K562 (cell line): ENCODE measurements around the gene RUVBL1. TPM values are rescaled to one million over a fixed set of nuclear protein-coding genes. Genes with fewer than 3 reads are reported as not detected.

Experiments used
- ATAC-seq: fragments of 200-7000 bp; cut with Tn5 transposase; 3 replicates; pipeline ENCODE4 v1.9.1; 2020; ENCODE audit warnings: moderate library complexity
- BruUV-seq: library from RNA; stranded (reverse); fragments of 400-500 nt; replicated peaks from 2 replicates; lab custom pipeline; 2021; lab: Mats Ljungman, UMichigan
- CTCF ChIA-PET: fragments of 300-600 bp; formaldehyde crosslinking; extraction: SDS; loops from one replicate; lab custom pipeline; 2021; ENCODE audit warnings: low intra/inter-chr PET ratio; lab: Yijun Ruan, JAX
- POLR2A ChIA-PET: fragments of 300-600, 350-650 bp; sonication (Branson Sonifier 250); formaldehyde crosslinking; extraction: SDS; loops from one replicate; lab custom pipeline; 2021; ENCODE audit warnings: antibody characterized with exemption, inconsistent platforms; lab: Yijun Ruan, JAX
- DNase-seq, 4 experiments: peaks; one replicate each; pipeline versions ENCODE4 v3.0.0 to v3.0.0-alpha.2; 2011 to 2018; ENCODE audit warnings: low spot score in 3 of 4, mixed read lengths in 3 of 4; ENCODE audit errors: extremely low read depth in 1 of 4
- FAIRE-seq: peaks from 2 replicates; lab custom pipeline; 2011; peaks lifted over from hg19 to GRCh38; lab: Jason Lieb, UNC
- H2AFZ ChIP-seq: 2 replicates; pipeline ENCODE4 v1.6.0; 2011; ENCODE audit warnings: low read depth, low read length, control low read depth, inconsistent platforms
- H3K27ac ChIP-seq: fragments of 200-600 bp; 3 replicates; pipeline ENCODE4 v1.8.0; 2011; ENCODE audit warnings: low read depth, mild to moderate bottlenecking, control low read depth, inconsistent platforms, low read length, moderate library complexity, mixed read lengths; ENCODE audit errors: extremely low read depth
- H3K27me3 ChIP-seq, 2 experiments: fragments of 300-600 bp in 1 of 2; 2 replicates in 1 of 2; 3 replicates in 1 of 2; pipeline versions ENCODE4 v1.6.0 to v1.8.0; 2011; ENCODE audit warnings: inconsistent platforms in 2 of 2, low read length in 2 of 2, mild to moderate bottlenecking in 1 of 2, mixed read lengths in 1 of 2, moderate library complexity in 1 of 2; ENCODE audit not compliant: control insufficient read depth in 2 of 2, insufficient read depth in 2 of 2
- H3K36me3 ChIP-seq: fragments of 300-600 bp; 3 replicates; pipeline ENCODE4 v1.8.0; 2011; ENCODE audit warnings: mild to moderate bottlenecking, low read length, inconsistent platforms; ENCODE audit not compliant: control insufficient read depth, insufficient read depth
- H3K4me1 ChIP-seq, 2 experiments: fragments of 200-600 bp in 1 of 2; replicated peaks in 1 of 2; 2 replicates in 1 of 2; 3 replicates in 1 of 2; pipeline versions ENCODE4 v1.5.1 to v1.8.0; 2011; ENCODE audit warnings: inconsistent platforms in 2 of 2, low read length in 2 of 2, mild to moderate bottlenecking in 1 of 2, mixed read lengths in 1 of 2, moderate library complexity in 1 of 2; ENCODE audit not compliant: control insufficient read depth in 2 of 2, insufficient read depth in 2 of 2
- H3K4me2 ChIP-seq: 2 replicates; pipeline ENCODE4 v1.6.1; 2011; ENCODE audit warnings: low read length, control low read depth, inconsistent platforms, mixed read lengths; ENCODE audit not compliant: insufficient read depth
- H3K4me3 ChIP-seq: fragments of 200-600 bp; sonication (generic), shearing (Covaris generic); 2 replicates; pipeline ENCODE4 v1.5.1; 2016; ENCODE audit warnings: control low read depth, inconsistent platforms
- H3K79me2 ChIP-seq: fragments of 200-600 bp; 3 replicates; pipeline ENCODE4 v1.8.0; 2011; ENCODE audit warnings: low read length, inconsistent platforms; ENCODE audit not compliant: control insufficient read depth, insufficient read depth
- H3K9ac ChIP-seq, 2 experiments: 2 replicates each; pipeline versions ENCODE4 v1.6.0 to v1.6.1; 2011; ENCODE audit warnings: low read depth in 2 of 2, low read length in 2 of 2, control low read depth in 1 of 2, inconsistent platforms in 1 of 2, mild to moderate bottlenecking in 1 of 2, mixed read lengths in 1 of 2; ENCODE audit not compliant: insufficient read depth in 1 of 2
- H3K9me1 ChIP-seq: one replicate; pipeline ENCODE4 v1.6.0; 2011; ENCODE audit warnings: inconsistent platforms, mild to moderate bottlenecking, low read length, moderate library complexity; ENCODE audit not compliant: control insufficient read depth, insufficient read depth
- H3K9me3 ChIP-seq: replicated peaks from 2 replicates; pipeline ENCODE4 v1.5.1; 2011; ENCODE audit warnings: low read depth, low read length, inconsistent platforms; ENCODE audit not compliant: control insufficient read depth, insufficient read depth
- H4K20me1 ChIP-seq: replicated peaks from 2 replicates; pipeline ENCODE4 v1.6.1; 2011; ENCODE audit warnings: low read length, inconsistent platforms, mixed read lengths; ENCODE audit not compliant: control insufficient read depth, insufficient read depth
- MAFG ChIP-seq: fragments of 450-650 bp; conservative IDR thresholded peaks from 2 replicates; pipeline ENCODE4 v1.6.1; 2016; ENCODE audit warnings: missing genetic modification characterization, missing compliant biosample characterization
- MAZ ChIP-seq, 2 experiments: fragments of 450-650 bp in 1 of 2; sonication (generic) in 1 of 2; formaldehyde crosslinking; IDR thresholded peaks in 1 of 2; conservative IDR thresholded peaks in 1 of 2; 2 replicates each; pipeline versions ENCODE4 v1.4.0 to v1.5.0; 2020; ENCODE audit warnings: mild to moderate bottlenecking in 1 of 2, missing genetic modification reagents in 1 of 2
- NCOA6 ChIP-seq: fragments of 450-650 bp; IDR thresholded peaks from 2 replicates; pipeline ENCODE4 v1.6.1; 2017; ENCODE audit warnings: mild to moderate bottlenecking
- PCBP1 ChIP-seq: fragments of 200-400 bp; formaldehyde crosslinking; IDR thresholded peaks from 2 replicates; pipeline ENCODE4 v1.6.1; 2018; ENCODE audit warnings: mild to moderate bottlenecking, low read depth, low read length; ENCODE audit not compliant: poor library complexity, severe bottlenecking
- ZBTB17 ChIP-seq: fragments of 450-650 bp; formaldehyde crosslinking; IDR thresholded peaks from 2 replicates; pipeline ENCODE4 v1.4.0; 2020; ENCODE audit warnings: mild to moderate bottlenecking
- ZNF77 ChIP-seq: fragments of 250-450 bp; sonication (Bioruptor Pico); IDR thresholded peaks from 2 replicates; pipeline ENCODE4 v1.5.0; 2020
- WGBS: fragments of 100-300 bp; shearing (Covaris generic); methylation state at CpG from one replicate; pipeline ENCODE4 v1.1.6; 2016; ENCODE audit warnings: low coverage, mixed read lengths; ENCODE audit not compliant: insufficient coverage; ENCODE audit errors: missing lambda C conversion rate; 5-methylcytosine and 5-hydroxymethylcytosine counted together
- in situ Hi-C: fragments of 300-500 bp; cut with MboI; formaldehyde crosslinking; loops from 4 replicates; pipeline ENCODE4 v1.15.0; 2018; ENCODE audit warnings: inconsistent platforms, mixed read lengths
- intact Hi-C: fragments of 100-400 bp; cut with micrococcal nuclease; formaldehyde crosslinking; loops from 2 replicates; pipeline ENCODE4 v1.14.2; 2022
- polyA plus RNA-seq, 8 experiments: library from polyadenylated mRNA; depleted of rRNA in 4 of 8; stranded (reverse) in 5 of 8; unstranded in 3 of 8; fragments of >200 nt; fragmentation: Nextera tagmentation in 2 of 8; fragmentation: Illumina TruSeq in 1 of 8; extraction: Ambion mirVana in 2 of 8; extraction: Trizol in 1 of 8; gene quantifications; 2 replicates each; pipeline versions ENCODE4 v1.2.1 to v1.2.3, GENCODE V29; 2011 to 2014; ENCODE audit warnings: inconsistent platforms in 1 of 8, missing spikeins in 1 of 8
- total RNA-seq, 7 experiments: library from RNA; depleted of rRNA in 6 of 7; stranded (reverse); fragments of >200 nt in 6 of 7; fragmentation: Illumina TruSeq in 2 of 7; extraction: Trizol in 2 of 7; gene quantifications; 2 replicates each; pipeline versions ENCODE4 v1.2.1 to v1.2.3, GENCODE V29; 2011 to 2021; ENCODE audit warnings: low replicate concordance in 1 of 7
- TF ChIP-seq, protein P1 (sequence below), 3 experiments: IDR thresholded peaks in 2 of 3; conservative IDR thresholded peaks in 1 of 3; 2 replicates each; pipeline ENCODE4 v1.5.1; 2011 to 2012; ENCODE audit warnings: low read length in 3 of 3, mild to moderate bottlenecking in 3 of 3, control low read depth in 2 of 3, improper control_type of control experiment in 1 of 3, inconsistent platforms in 1 of 3, low read depth in 1 of 3, mixed read lengths in 1 of 3, moderate library complexity in 1 of 3; ENCODE audit not compliant: insufficient read depth in 2 of 3
- TF ChIP-seq, protein P2 (sequence below): IDR thresholded peaks from 2 replicates; pipeline ENCODE4 v1.6.1; 2014; ENCODE audit warnings: antibody characterized with exemption
- TF ChIP-seq, protein P3 (sequence below): fragments of 250-450 bp; sonication (Bioruptor Pico); IDR thresholded peaks from 2 replicates; pipeline ENCODE4 v1.4.0; 2020; ENCODE audit warnings: borderline replicate concordance
- TF ChIP-seq, protein P4 (sequence below): fragments of 450-650 bp; formaldehyde crosslinking; IDR thresholded peaks from 2 replicates; pipeline ENCODE4 v1.4.0; 2020; ENCODE audit warnings: mild to moderate bottlenecking
- TF ChIP-seq, protein P5 (sequence below): fragments of 450-650 bp; formaldehyde crosslinking; IDR thresholded peaks from 2 replicates; pipeline ENCODE4 v1.4.0; 2020; ENCODE audit warnings: mild to moderate bottlenecking, mixed read lengths
- TF ChIP-seq, protein P6 (sequence below): sonication (generic); formaldehyde crosslinking; IDR thresholded peaks from 2 replicates; pipeline ENCODE4 v1.8.1; 2023; ENCODE audit warnings: mild to moderate bottlenecking, missing genetic modification reagents

The RUVBL1 gene
- total and polyA plus RNA-seq, 9 of the 15 experiments (the other 6 are each of a cell fraction or from before 2014, with no cell fraction given): 20.7 to 147 (median 113) TPM

DNA sequence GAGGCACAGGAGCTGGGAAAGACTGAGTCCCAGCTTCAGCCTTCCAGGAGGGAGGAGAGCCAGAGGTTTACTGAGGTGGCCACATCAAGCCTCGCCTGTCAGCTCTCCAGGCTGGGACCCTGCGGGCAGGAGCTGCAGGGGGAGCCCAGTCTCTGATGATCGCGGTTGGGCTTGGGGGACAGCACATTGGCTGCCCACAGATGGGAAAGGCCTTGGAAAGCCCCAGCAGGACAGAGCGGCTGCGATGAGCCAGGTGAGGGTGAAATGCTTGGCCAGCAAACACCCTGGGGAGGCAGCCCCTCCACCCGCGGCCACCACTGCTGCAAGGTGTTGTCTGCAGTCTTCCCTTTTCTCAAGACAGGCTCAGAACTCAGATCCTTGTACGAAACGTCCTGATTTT is 40.2 kb downstream of the RUVBL1 start:
- BruUV-seq: no TSS peak
- 83% methylated on average over 8 of the region's 10 CpGs for WGBS
- FAIRE-seq: no peak
- intact Hi-C loops (no loop called here), in situ Hi-C loops (no loop called here)
- H3K4me3 ChIP-seq: no peak overlapping the region
- no peak for ATAC-seq
- no peaks in the 10 kb centered on the region for H3K27me3 ChIP-seq
- no peaks in the 10 kb centered on the region for H3K9me3 ChIP-seq
- no peak overlapping the region for H3K27ac ChIP-seq
- H3K79me2 ChIP-seq: peaks cover 9% of the 10 kb centered on the region; the same call in 2 of the 3 replicates
- no peak overlapping the region; a peak in 1 of 4 replicates for H3K9ac ChIP-seq
- POLR2A ChIA-PET: no interaction called here
- H3K36me3 ChIP-seq: peaks cover 92% of the 10 kb centered on the region
- no peaks in the 10 kb centered on the region for H4K20me1 ChIP-seq
- no peak for DNase-seq
- H3K4me2 ChIP-seq: no peak overlapping the region
- no peaks in the 10 kb centered on the region for H3K9me1 ChIP-seq
- H2AFZ ChIP-seq: no peak overlapping the region
- CTCF ChIA-PET: no interaction called here
- peaks cover 25 to 27% of the 10 kb centered on the region in 2 experiments for H3K4me1 ChIP-seq
- TF ChIP-seq PCBP1 (no peak), MAZ (CRISPR knock-in tag; conservative IDR thresholded peaks at IDR 0.05 in 1 of 2, IDR thresholded peaks at IDR 0.05 in 1 of 2) (no peak), NCOA6 (no peak), MAFG (tag) (no peak), ZBTB17 (CRISPR knock-in tag) (no peak), ZNF77 (CRISPR knock-in tag) (no peak)
- TF ChIP-seq, protein P1, sequence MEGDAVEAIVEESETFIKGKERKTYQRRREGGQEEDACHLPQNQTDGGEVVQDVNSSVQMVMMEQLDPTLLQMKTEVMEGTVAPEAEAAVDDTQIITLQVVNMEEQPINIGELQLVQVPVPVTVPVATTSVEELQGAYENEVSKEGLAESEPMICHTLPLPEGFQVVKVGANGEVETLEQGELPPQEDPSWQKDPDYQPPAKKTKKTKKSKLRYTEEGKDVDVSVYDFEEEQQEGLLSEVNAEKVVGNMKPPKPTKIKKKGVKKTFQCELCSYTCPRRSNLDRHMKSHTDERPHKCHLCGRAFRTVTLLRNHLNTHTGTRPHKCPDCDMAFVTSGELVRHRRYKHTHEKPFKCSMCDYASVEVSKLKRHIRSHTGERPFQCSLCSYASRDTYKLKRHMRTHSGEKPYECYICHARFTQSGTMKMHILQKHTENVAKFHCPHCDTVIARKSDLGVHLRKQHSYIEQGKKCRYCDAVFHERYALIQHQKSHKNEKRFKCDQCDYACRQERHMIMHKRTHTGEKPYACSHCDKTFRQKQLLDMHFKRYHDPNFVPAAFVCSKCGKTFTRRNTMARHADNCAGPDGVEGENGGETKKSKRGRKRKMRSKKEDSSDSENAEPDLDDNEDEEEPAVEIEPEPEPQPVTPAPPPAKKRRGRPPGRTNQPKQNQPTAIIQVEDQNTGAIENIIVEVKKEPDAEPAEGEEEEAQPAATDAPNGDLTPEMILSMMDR (IDR thresholded peaks at IDR 0.05 in 2 of 3, conservative IDR thresholded peaks at IDR 0.05 in 1 of 3; ENCODE audit: insufficient read depth in 2 of 3, low read depth in 1 of 3, low read length in 3 of 3): no peak
- TF ChIP-seq, protein P2, sequence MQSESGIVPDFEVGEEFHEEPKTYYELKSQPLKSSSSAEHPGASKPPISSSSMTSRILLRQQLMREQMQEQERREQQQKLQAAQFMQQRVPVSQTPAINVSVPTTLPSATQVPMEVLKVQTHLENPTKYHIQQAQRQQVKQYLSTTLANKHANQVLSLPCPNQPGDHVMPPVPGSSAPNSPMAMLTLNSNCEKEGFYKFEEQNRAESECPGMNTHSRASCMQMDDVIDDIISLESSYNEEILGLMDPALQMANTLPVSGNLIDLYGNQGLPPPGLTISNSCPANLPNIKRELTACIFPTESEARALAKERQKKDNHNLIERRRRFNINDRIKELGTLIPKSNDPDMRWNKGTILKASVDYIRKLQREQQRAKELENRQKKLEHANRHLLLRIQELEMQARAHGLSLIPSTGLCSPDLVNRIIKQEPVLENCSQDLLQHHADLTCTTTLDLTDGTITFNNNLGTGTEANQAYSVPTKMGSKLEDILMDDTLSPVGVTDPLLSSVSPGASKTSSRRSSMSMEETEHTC: no peak
- TF ChIP-seq, protein P3, sequence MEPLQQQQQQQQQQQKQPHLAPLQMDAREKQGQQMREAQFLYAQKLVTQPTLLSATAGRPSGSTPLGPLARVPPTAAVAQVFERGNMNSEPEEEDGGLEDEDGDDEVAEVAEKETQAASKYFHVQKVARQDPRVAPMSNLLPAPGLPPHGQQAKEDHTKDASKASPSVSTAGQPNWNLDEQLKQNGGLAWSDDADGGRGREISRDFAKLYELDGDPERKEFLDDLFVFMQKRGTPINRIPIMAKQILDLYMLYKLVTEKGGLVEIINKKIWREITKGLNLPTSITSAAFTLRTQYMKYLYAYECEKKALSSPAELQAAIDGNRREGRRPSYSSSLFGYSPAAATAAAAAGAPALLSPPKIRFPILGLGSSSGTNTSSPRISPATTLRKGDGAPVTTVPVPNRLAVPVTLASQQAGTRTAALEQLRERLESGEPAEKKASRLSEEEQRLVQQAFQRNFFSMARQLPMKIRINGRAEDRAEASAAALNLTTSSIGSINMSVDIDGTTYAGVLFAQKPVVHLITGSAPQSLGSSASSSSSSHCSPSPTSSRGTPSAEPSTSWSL (CRISPR knock-in tag): no peak
- TF ChIP-seq, protein P4, sequence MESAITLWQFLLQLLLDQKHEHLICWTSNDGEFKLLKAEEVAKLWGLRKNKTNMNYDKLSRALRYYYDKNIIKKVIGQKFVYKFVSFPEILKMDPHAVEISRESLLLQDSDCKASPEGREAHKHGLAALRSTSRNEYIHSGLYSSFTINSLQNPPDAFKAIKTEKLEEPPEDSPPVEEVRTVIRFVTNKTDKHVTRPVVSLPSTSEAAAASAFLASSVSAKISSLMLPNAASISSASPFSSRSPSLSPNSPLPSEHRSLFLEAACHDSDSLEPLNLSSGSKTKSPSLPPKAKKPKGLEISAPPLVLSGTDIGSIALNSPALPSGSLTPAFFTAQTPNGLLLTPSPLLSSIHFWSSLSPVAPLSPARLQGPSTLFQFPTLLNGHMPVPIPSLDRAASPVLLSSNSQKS (CRISPR knock-in tag): no peak
- TF ChIP-seq, protein P5, sequence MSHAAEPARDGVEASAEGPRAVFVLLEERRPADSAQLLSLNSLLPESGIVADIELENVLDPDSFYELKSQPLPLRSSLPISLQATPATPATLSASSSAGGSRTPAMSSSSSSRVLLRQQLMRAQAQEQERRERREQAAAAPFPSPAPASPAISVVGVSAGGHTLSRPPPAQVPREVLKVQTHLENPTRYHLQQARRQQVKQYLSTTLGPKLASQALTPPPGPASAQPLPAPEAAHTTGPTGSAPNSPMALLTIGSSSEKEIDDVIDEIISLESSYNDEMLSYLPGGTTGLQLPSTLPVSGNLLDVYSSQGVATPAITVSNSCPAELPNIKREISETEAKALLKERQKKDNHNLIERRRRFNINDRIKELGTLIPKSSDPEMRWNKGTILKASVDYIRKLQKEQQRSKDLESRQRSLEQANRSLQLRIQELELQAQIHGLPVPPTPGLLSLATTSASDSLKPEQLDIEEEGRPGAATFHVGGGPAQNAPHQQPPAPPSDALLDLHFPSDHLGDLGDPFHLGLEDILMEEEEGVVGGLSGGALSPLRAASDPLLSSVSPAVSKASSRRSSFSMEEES: no peak
- TF ChIP-seq, protein P6, sequence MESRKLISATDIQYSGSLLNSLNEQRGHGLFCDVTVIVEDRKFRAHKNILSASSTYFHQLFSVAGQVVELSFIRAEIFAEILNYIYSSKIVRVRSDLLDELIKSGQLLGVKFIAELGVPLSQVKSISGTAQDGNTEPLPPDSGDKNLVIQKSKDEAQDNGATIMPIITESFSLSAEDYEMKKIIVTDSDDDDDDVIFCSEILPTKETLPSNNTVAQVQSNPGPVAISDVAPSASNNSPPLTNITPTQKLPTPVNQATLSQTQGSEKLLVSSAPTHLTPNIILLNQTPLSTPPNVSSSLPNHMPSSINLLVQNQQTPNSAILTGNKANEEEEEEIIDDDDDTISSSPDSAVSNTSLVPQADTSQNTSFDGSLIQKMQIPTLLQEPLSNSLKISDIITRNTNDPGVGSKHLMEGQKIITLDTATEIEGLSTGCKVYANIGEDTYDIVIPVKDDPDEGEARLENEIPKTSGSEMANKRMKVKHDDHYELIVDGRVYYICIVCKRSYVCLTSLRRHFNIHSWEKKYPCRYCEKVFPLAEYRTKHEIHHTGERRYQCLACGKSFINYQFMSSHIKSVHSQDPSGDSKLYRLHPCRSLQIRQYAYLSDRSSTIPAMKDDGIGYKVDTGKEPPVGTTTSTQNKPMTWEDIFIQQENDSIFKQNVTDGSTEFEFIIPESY (CRISPR knock-in tag): no peak
